Nephron progenitor cell (in vitro differentiated cells): ENCODE results near the gene PSTPIP1.

Experiments used
- DNase-seq: peaks from one replicate; pipeline ENCODE4 v3.0.0; 2021
- H3K27ac Mint-ChIP-seq: 2 replicates; pipeline ENCODE4 v1.8.0; 2021; ENCODE audit warnings: mild to moderate bottlenecking, moderate library complexity, mixed read lengths
- H3K27me3 Mint-ChIP-seq: 2 replicates; pipeline ENCODE4 v1.8.0; 2021; ENCODE audit warnings: mild to moderate bottlenecking, low read depth, mixed read lengths; ENCODE audit not compliant: poor library complexity
- H3K36me3 Mint-ChIP-seq: 2 replicates; pipeline ENCODE4 v1.8.0; 2021; ENCODE audit warnings: low read depth, mixed read lengths
- H3K4me1 Mint-ChIP-seq: 2 replicates; pipeline ENCODE4 v1.8.0; 2021; ENCODE audit warnings: mixed read lengths
- H3K4me3 Mint-ChIP-seq: 2 replicates; pipeline ENCODE4 v1.8.0; 2021; ENCODE audit warnings: mild to moderate bottlenecking, moderate library complexity, mixed read lengths
- H3K9me3 Mint-ChIP-seq: 2 replicates; pipeline ENCODE4 v1.8.0; 2021; ENCODE audit warnings: mild to moderate bottlenecking, moderate library complexity, mixed read lengths
- CTCF ChIP-seq: fragments of 200-600 bp; sonication (generic); IDR thresholded peaks from 2 replicates; pipeline ENCODE4 v1.5.0; 2021; ENCODE audit warnings: antibody characterized with exemption

The PSTPIP1 gene

DNA sequence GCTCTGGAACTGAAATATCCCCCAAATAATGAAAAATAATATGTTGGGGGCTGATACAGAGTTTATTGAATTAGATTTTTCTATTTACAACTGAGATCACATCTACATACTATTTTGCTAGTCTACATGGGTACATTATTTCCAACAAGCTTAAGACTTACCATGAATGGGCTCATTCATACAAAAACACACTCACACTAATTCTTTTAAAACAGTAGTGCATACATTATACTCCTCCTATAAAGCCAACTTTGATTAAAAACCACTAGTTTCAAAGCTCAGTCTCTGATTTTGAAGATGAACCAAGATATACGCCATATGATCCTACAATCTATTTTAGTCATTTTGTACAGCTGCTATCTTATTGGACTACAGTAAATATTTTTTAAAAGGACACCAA is 51.1 kb downstream of the PSTPIP1 start:
- Mint-ChIP-seq H3K4me1 (peaks cover 9% of the 10 kb centered on the region), H3K27ac (no peak overlapping the region), H3K36me3 (peaks cover 70% of the 10 kb centered on the region), H3K9me3 (peaks cover 6% of the 10 kb centered on the region), H3K27me3 (no peaks in the 10 kb centered on the region), H3K4me3 (no peak overlapping the region)
- no peak for TF ChIP-seq CTCF
- DNase-seq: no peak

DNA sequence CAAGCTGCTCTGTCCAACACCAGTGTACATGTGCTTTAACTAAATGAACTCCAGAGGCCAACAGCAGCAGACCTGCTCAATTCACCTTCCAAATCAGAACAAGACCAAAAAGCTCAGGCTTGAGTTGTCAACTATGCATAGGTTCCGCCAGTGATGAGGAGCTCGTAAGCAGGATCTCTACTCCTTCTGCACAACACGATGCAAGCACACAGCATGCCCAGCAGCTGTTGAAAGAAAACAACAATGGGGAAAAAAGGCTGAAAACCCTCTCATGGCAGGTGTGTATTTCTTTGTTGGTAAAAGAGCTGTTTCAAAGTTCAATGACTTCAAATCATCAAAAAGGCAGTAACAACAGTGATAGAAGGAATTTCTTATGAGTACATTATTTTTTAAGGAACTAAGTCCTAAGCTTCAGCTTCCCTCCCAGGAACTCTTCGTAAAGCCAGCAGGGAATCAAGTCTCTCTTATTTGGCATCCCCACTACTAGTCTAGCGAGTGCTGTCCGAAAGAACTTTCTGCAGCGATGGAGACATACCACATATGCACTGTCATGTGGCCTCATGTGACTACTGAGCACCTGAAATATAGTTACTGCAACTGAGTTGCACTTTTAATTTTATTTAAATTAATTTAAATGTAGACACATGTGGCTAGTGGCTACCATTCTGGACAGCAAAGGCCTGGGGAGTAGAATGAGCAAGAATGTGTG is 51.9 kb downstream of the PSTPIP1 start:
- Mint-ChIP-seq H3K4me3 (no peak overlapping the region), H3K27ac (no peak overlapping the region), H3K4me1 (peaks cover 9% of the 10 kb centered on the region), H3K9me3 (no peaks in the 10 kb centered on the region), H3K27me3 (no peaks in the 10 kb centered on the region), H3K36me3 (peaks cover 67% of the 10 kb centered on the region)
- TF ChIP-seq CTCF: no peak
- DNase-seq: no peak

DNA sequence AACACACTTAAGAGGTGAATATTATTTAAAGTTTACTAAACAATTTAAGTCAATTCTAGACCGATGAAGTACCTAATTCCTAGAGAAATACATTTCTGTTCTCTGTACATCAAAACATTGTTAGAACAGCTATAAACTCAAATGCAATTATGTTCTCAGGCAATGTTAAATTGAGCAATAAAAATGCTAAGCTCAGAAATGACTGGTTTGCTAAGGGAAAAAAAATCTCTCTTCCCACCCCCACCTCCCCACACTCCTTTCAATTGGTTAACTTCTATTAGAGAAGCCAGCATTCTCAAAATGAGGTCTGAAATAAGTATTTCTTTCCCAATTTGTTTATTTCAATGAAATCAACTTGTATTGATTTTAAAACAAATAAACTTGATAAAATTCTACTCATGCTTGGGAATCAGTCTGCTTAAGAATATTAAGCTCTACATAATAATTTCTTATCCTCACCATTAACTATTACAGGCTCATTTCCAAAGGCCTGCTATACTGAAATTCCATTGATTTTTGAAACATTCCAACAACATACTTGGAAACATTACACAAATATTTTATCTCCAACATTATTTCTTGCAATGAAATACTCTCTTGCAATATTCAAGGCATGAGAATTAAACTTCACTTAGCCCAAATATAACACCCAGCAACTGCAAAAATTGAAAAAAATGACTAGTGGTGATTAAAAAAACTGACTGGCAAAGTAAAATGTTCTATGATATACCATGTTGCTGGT is 53.4 kb downstream of the PSTPIP1 start:
- DNase-seq: no peak
- TF ChIP-seq CTCF: no peak
- Mint-ChIP-seq H3K27me3 (no peaks in the 10 kb centered on the region), H3K9me3 (no peaks in the 10 kb centered on the region), H3K27ac (no peak overlapping the region), H3K4me1 (peaks cover 9% of the 10 kb centered on the region), H3K4me3 (no peak overlapping the region), H3K36me3 (peaks cover 66% of the 10 kb centered on the region)

DNA sequence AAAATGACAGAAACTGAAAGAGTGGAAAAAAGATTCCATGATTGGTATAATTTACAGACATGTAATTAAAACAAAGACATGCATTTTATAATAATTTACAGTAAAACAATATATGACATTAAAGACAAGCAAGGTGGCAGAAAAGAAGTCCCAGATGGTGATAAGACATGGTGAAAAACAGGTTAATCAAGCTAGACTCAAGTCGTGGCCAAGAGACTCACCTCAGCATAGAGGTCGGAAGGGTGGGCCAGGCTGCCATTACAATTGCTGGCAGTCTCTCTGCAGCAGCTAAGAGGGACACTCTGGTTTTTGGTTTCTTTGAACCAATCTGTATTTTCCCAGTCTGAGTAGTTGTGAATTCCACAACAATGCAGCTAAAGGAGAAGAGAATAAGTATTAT is 57.6 kb downstream of the PSTPIP1 start:
- Mint-ChIP-seq H3K36me3 (peaks cover 53% of the 10 kb centered on the region), H3K27me3 (no peaks in the 10 kb centered on the region), H3K9me3 (no peaks in the 10 kb centered on the region), H3K27ac (no peak overlapping the region), H3K4me1 (peaks cover 1% of the 10 kb centered on the region), H3K4me3 (no peak overlapping the region)
- TF ChIP-seq CTCF: no peak
- DNase-seq: no peak

GRCh38 chr15:77053709-77054108 is 58.8 kb downstream of the PSTPIP1 start:
- Mint-ChIP-seq H3K36me3 (peaks cover 43% of the 10 kb centered on the region), H3K4me1 (peaks cover 13% of the 10 kb centered on the region), H3K9me3 (no peaks in the 10 kb centered on the region), H3K4me3 (no peak overlapping the region), H3K27me3 (no peaks in the 10 kb centered on the region), H3K27ac (no peak overlapping the region)
- TF ChIP-seq CTCF: no peak
- DNase-seq: no peak

- Mint-ChIP-seq H3K9me3 (no peaks in the 10 kb centered on the region), H3K4me1 (peaks cover 42% of the 10 kb centered on the region), H3K27me3 (no peaks in the 10 kb centered on the region), H3K36me3 (peaks cover 23% of the 10 kb centered on the region), H3K27ac (no peak overlapping the region), H3K4me3 (no peak overlapping the region)
- no peak for TF ChIP-seq CTCF
- DNase-seq: no peak
Observed at GRCh38 chr15:77057072-77057471, 62.1 kb downstream of the PSTPIP1 start.
